H1 (cell line): Measurements from ENCODE around the gene NKIRAS2. TPM values are rescaled to one million over a fixed set of nuclear protein-coding genes. Genes with fewer than 3 reads are reported as not detected.

ENCODE experiments used
- CTCF ChIA-PET: fragments of 300-600 bp; sonication (Branson Sonifier 250); formaldehyde crosslinking; loops from one replicate; lab custom pipeline; 2021; ENCODE audit not compliant: partially characterized antibody; lab: Charles Lee
- POLR2A ChIA-PET: fragments of 300-600 bp; sonication (Branson Sonifier 250); formaldehyde crosslinking; loops from one replicate; lab custom pipeline; 2021; ENCODE audit warnings: inconsistent platforms; ENCODE audit not compliant: partially characterized antibody; lab: Charles Lee
- DNase-seq, 2 experiments: peaks; one replicate each; pipeline versions ENCODE4 v3.0.0 to v3.0.0-alpha.2; 2010 to 2022; ENCODE audit warnings: low spot score in 2 of 2, low read depth in 1 of 2, mixed read lengths in 1 of 2
- FAIRE-seq: peaks from 2 replicates; lab custom pipeline; 2011; peaks lifted over from hg19 to GRCh38; lab: Jason Lieb, UNC
- H2AFZ ChIP-seq: 2 replicates; pipeline ENCODE4 v1.8.1; 2012; ENCODE audit warnings: low read length, inconsistent platforms
- H2AK5ac ChIP-seq: 2 replicates; pipeline ENCODE4 v1.6.1; 2013; ENCODE audit warnings: low read depth, low read length
- H2BK120ac ChIP-seq: replicated peaks from 2 replicates; pipeline ENCODE3; 2013; ENCODE audit warnings: low read depth, low read length, inconsistent platforms
- H2BK12ac ChIP-seq: 2 replicates; pipeline ENCODE4 v1.6.1; 2013; ENCODE audit warnings: low read depth, low read length
- H2BK15ac ChIP-seq: 2 replicates; pipeline ENCODE4 v1.6.1; 2013; ENCODE audit warnings: low read length
- H2BK20ac ChIP-seq: 2 replicates; pipeline ENCODE4 v1.6.1; 2013; ENCODE audit warnings: low read length
- H2BK5ac ChIP-seq: 2 replicates; pipeline ENCODE4 v1.6.1; 2013; ENCODE audit warnings: low read depth, low read length
- H3K14ac ChIP-seq: 2 replicates; pipeline ENCODE4 v1.6.1; 2013; ENCODE audit warnings: inconsistent platforms; ENCODE audit not compliant: insufficient read length
- H3K18ac ChIP-seq: 2 replicates; pipeline ENCODE4 v1.6.1; 2013; ENCODE audit warnings: low read length; ENCODE audit errors: extremely low read depth
- H3K23ac ChIP-seq: 2 replicates; pipeline ENCODE4 v1.6.1; 2013; ENCODE audit warnings: inconsistent platforms; ENCODE audit not compliant: insufficient read length
- H3K23me2 ChIP-seq: 2 replicates; pipeline ENCODE4 v1.6.1; 2013; ENCODE audit warnings: low read depth, low read length
- H3K27ac ChIP-seq: 2 replicates; pipeline ENCODE4 v1.6.1; 2011; ENCODE audit warnings: low read depth, low read length, inconsistent platforms
- H3K27me3 ChIP-seq, 4 experiments: replicated peaks in 1 of 4; 1 replicate in 1 of 4; 2 replicates in 3 of 4; pipeline versions ENCODE4 v1.6.1 to v1.8.1; 2011 to 2013; ENCODE audit warnings: low read length in 3 of 4, mild to moderate bottlenecking in 3 of 4, inconsistent platforms in 2 of 4, mixed read lengths in 2 of 4, moderate library complexity in 1 of 4; ENCODE audit not compliant: control insufficient read depth in 3 of 4, insufficient read depth in 3 of 4; ENCODE audit errors: extremely low read depth in 1 of 4
- H3K36me3 ChIP-seq, 4 experiments: 2 replicates each; pipeline versions ENCODE4 v1.6.1 to v1.8.1; 2011 to 2013; ENCODE audit warnings: mild to moderate bottlenecking in 4 of 4, low read length in 3 of 4, moderate library complexity in 2 of 4, control low read depth in 1 of 4, inconsistent platforms in 1 of 4; ENCODE audit not compliant: insufficient read depth in 4 of 4, control insufficient read depth in 2 of 4
- H3K4ac ChIP-seq: replicated peaks from 2 replicates; pipeline ENCODE3; 2013; ENCODE audit warnings: low read length, low read depth, mixed read lengths, inconsistent platforms; ENCODE audit not compliant: insufficient read length
- H3K4me1 ChIP-seq, 4 experiments: replicated peaks in 1 of 4; 1 replicate in 1 of 4; 2 replicates in 3 of 4; pipeline versions ENCODE4 v1.6.1 to v1.8.1; 2011 to 2013; ENCODE audit warnings: low read length in 3 of 4, inconsistent platforms in 2 of 4, mixed read lengths in 1 of 4; ENCODE audit not compliant: insufficient read depth in 4 of 4, control insufficient read depth in 3 of 4
- H3K4me2 ChIP-seq, 2 experiments: 2 replicates each; pipeline versions ENCODE4 v1.6.1 to v1.8.1; 2011 to 2013; ENCODE audit warnings: low read depth in 2 of 2, low read length in 2 of 2, control low read depth in 1 of 2, inconsistent platforms in 1 of 2, mild to moderate bottlenecking in 1 of 2; ENCODE audit not compliant: insufficient read depth in 1 of 2
- H3K4me3 ChIP-seq, 4 experiments: fragments of 200-600, 300-600 bp in 1 of 4; sonication (generic), shearing (Covaris generic), sonication (Bioruptor Twin) in 1 of 4; 2 replicates each; pipeline versions ENCODE4 v1.5.1 to v1.8.1; 2011 to 2016; ENCODE audit warnings: low read length in 4 of 4, low read depth in 3 of 4, control low read depth in 2 of 4, inconsistent platforms in 2 of 4, mild to moderate bottlenecking in 2 of 4, mixed read lengths in 1 of 4, moderate library complexity in 1 of 4; ENCODE audit not compliant: insufficient read depth in 2 of 4; ENCODE audit errors: extremely low read depth in 1 of 4
- H3K56ac ChIP-seq: replicated peaks from 2 replicates; pipeline ENCODE3; 2013; ENCODE audit warnings: low read depth, mild to moderate bottlenecking, mixed read lengths, low read length, inconsistent platforms; ENCODE audit not compliant: insufficient read length
- H3K79me1 ChIP-seq: 2 replicates; pipeline ENCODE4 v1.6.1; 2013; ENCODE audit warnings: low read depth, low read length, control low read depth
- H3K79me2 ChIP-seq, 2 experiments: 2 replicates each; pipeline versions ENCODE4 v1.6.1 to v1.8.1; 2012 to 2013; ENCODE audit warnings: low read length in 2 of 2, mild to moderate bottlenecking in 2 of 2, inconsistent platforms in 1 of 2; ENCODE audit not compliant: insufficient read depth in 2 of 2, control insufficient read depth in 1 of 2
- H3K9ac ChIP-seq, 4 experiments: replicated peaks in 1 of 4; 1 replicate in 1 of 4; 2 replicates in 3 of 4; pipeline versions ENCODE4 v1.6.1 to v1.8.1; 2011 to 2013; ENCODE audit warnings: low read depth in 3 of 4, low read length in 3 of 4, control low read depth in 2 of 4, mild to moderate bottlenecking in 2 of 4, moderate library complexity in 2 of 4, inconsistent platforms in 1 of 4; ENCODE audit errors: extremely low read depth in 1 of 4
- H3K9me3 ChIP-seq, 2 experiments: 2 replicates each; pipeline versions ENCODE4 v1.6.1 to v1.8.1; 2012 to 2013; ENCODE audit warnings: mild to moderate bottlenecking in 2 of 2, moderate library complexity in 2 of 2, control low read depth in 1 of 2, inconsistent platforms in 1 of 2, low read depth in 1 of 2, low read length in 1 of 2, mixed read lengths in 1 of 2; ENCODE audit not compliant: insufficient read depth in 2 of 2
- H4K20me1 ChIP-seq, 2 experiments: replicated peaks in 1 of 2; 2 replicates each; pipeline versions ENCODE3 to v1.8.1; 2011 to 2013; ENCODE audit warnings: inconsistent platforms in 2 of 2, low read length in 2 of 2, mild to moderate bottlenecking in 1 of 2; ENCODE audit not compliant: insufficient read depth in 2 of 2, control insufficient read depth in 1 of 2
- H4K5ac ChIP-seq: 2 replicates; pipeline ENCODE4 v1.6.1; 2013; ENCODE audit warnings: low read length, low read depth, mixed read lengths, inconsistent platforms; ENCODE audit not compliant: insufficient read length
- H4K8ac ChIP-seq: 2 replicates; pipeline ENCODE4 v1.8.0; 2013; ENCODE audit warnings: mild to moderate bottlenecking, moderate library complexity, low read length, inconsistent platforms; ENCODE audit not compliant: insufficient read depth; ENCODE audit errors: extremely low read depth
- H4K91ac ChIP-seq: replicated peaks from 2 replicates; pipeline ENCODE3; 2013; ENCODE audit warnings: low read length, mixed read lengths, inconsistent platforms; ENCODE audit not compliant: insufficient read length
- CBX8 ChIP-seq: fragments of 300-800, 300-1000 bp; sonication (generic); IDR thresholded peaks from 2 replicates; pipeline ENCODE4 v1.7.1; 2016; ENCODE audit warnings: low read depth, low read length, borderline replicate concordance
- CTBP2 ChIP-seq: IDR thresholded peaks from 2 replicates; pipeline ENCODE4 v1.7.0; 2011; ENCODE audit warnings: borderline replicate concordance, mild to moderate bottlenecking, moderate library complexity, mixed read lengths, low read length; ENCODE audit not compliant: insufficient read depth, insufficient read length
- EZH2 ChIP-seq: fragments of 200-600 bp; sonication (generic); IDR thresholded peaks from 2 replicates; pipeline ENCODE4 v1.7.1; 2012; ENCODE audit warnings: low read depth, mild to moderate bottlenecking, moderate library complexity, low read length, inconsistent platforms; ENCODE audit not compliant: severe bottlenecking
- GABPA ChIP-seq: IDR thresholded peaks from 2 replicates; pipeline ENCODE4 v1.6.1; 2011; ENCODE audit warnings: mild to moderate bottlenecking, low read length, moderate library complexity, borderline replicate concordance; ENCODE audit not compliant: insufficient read depth
- JUND ChIP-seq: IDR thresholded peaks from 2 replicates; pipeline ENCODE4 v1.6.1; 2011; ENCODE audit warnings: mild to moderate bottlenecking, improper control_type of control experiment, low read length
- KDM5A ChIP-seq: fragments of 200-600 bp; IDR thresholded peaks from 2 replicates; pipeline ENCODE4 v1.7.1; 2012; ENCODE audit warnings: mild to moderate bottlenecking, low read length, inconsistent platforms, mixed read lengths
- POLR2A ChIP-seq, 2 experiments: IDR thresholded peaks; 1 replicate in 1 of 2; 2 replicates in 1 of 2; pipeline ENCODE4 v1.6.1; 2011; ENCODE audit warnings: low read depth in 2 of 2, low read length in 2 of 2, mild to moderate bottlenecking in 2 of 2; ENCODE audit errors: control extremely low read depth in 1 of 2
- RBBP5 ChIP-seq: IDR thresholded peaks from 2 replicates; pipeline ENCODE4 v1.7.1; 2012; ENCODE audit warnings: low read depth, mild to moderate bottlenecking, inconsistent platforms, low read length, moderate library complexity, borderline replicate concordance
- RFX5 ChIP-seq: IDR thresholded peaks from 2 replicates; pipeline ENCODE4 v1.6.1; 2011; ENCODE audit warnings: low read depth, low read length, improper control_type of control experiment, borderline replicate concordance
- WGBS, 2 experiments: shearing (Covaris generic) in 1 of 2; methylation state at CpG; one replicate each; pipeline versions ENCODE4 v1.1.6 to v1.1.7; 2013 to 2015; ENCODE audit warnings: low lambda C conversion rate in 2 of 2, mixed read lengths in 2 of 2, inconsistent platforms in 1 of 2, low coverage in 1 of 2, missing lambda C conversion rate in 1 of 2; ENCODE audit not compliant: insufficient replicate concordance in 2 of 2, insufficient coverage in 1 of 2, insufficient read length in 1 of 2; ENCODE audit errors: extremely low coverage in 1 of 2, missing lambda C conversion rate in 1 of 2; 5-methylcytosine and 5-hydroxymethylcytosine counted together
- polyA plus RNA-seq, 7 experiments: library from polyadenylated mRNA; depleted of rRNA in 3 of 7; stranded (reverse) in 5 of 7; unstranded in 2 of 7; fragments of >200 nt in 5 of 7; fragments of 200-250 nt in 2 of 7; gene quantifications; 1 replicate in 5 of 7; 2 replicates in 1 of 7; 4 replicates in 1 of 7; pipeline versions ENCODE4 v1.2.1 to v1.2.3, GENCODE V29; 2011 to 2013; ENCODE audit warnings: missing spikeins in 2 of 7, mixed read lengths in 2 of 7
- total RNA-seq: library from RNA; stranded (reverse); fragmentation: NEBNext Ultra II Directional; extraction: Animal tissue kit (Norgen Biotek cat#: 25700); gene quantifications from 2 replicates; pipeline ENCODE4 v1.2.1, GENCODE V29; 2021

Gene NKIRAS2
- total and polyA plus RNA-seq, 2 of the 8 experiments (the other 6 are each of a cell fraction or from before 2014, with no cell fraction given), result 34.5 to 51.1 TPM

GRCh38 chr17:41989702-41990419 lies 30.0 kb upstream of the NKIRAS2 start:
- TF ChIP-seq CTBP2 (no peak), RFX5 (no peak), GABPA (no peak), EZH2 (no peak), JUND (no peak), RBBP5 (no peak), POLR2A (IDR thresholded peaks at IDR 0.05; ENCODE audit: control extremely low read depth in 1 of 2, low read depth in 2 of 2, low read length in 2 of 2) (no peak), CBX8 (no peak), KDM5A (no peak)
- FAIRE-seq (no peak), DNase-seq (no peak)
- Histone ChIP-seq H2BK12ac (no peak overlapping the region), H4K91ac (no peak overlapping the region), H3K4ac (no peak overlapping the region), H4K8ac (no peak overlapping the region), H3K23ac (no peak overlapping the region), H3K36me3 (peaks cover 36 to 86% (median 72%) of the 10 kb centered on the region in 4 experiments), H3K18ac (no peak overlapping the region), H3K4me3 (no peak overlapping the region), H3K23me2 (no peaks in the 10 kb centered on the region; the same call in 1 of the 2 replicates), H2BK15ac (no peak overlapping the region), H3K27ac (no peak overlapping the region), H2BK120ac (no peak overlapping the region), H3K79me2 (no peaks in the 10 kb centered on the region), H3K27me3 (no peaks in the 10 kb centered on the region; a peak in 1 of 7 replicates), H3K56ac (no peak overlapping the region), H4K20me1 (peaks cover 4 to 7% of the 10 kb centered on the region in 2 experiments), H3K14ac (no peak overlapping the region), H2BK5ac (no peak overlapping the region), H3K4me2 (no peak overlapping the region), H3K9me3 (no peaks in the 10 kb centered on the region), H2BK20ac (no peak overlapping the region), H3K9ac (no peak overlapping the region), H3K4me1 (no peaks in the 10 kb centered on the region), H2AK5ac (no peak overlapping the region), H2AFZ (no peak overlapping the region), H3K79me1 (no peaks in the 10 kb centered on the region), H4K5ac (no peak overlapping the region)
- whole genome bisulfite sequencing, 2 experiments, result 85% methylated on average over 5 of the region's 5 CpGs; no CpG with 5 or more reads in 1 of the 2 experiments
- CTCF ChIA-PET, result interaction anchor here (0.7 to 2.5 kb wide), 5 partner anchors 9 to 95 kb away, joined by 3 to 7 read pairs (median 4); no protein-coding TSS in a partner anchor
- POLR2A ChIA-PET, result interaction anchor here (0.6 to 1.9 kb wide), 6 partner anchors 9 to 27 kb away, joined by 3 to 7 read pairs (median 4); partner anchors contain the start of genes CNP and DNAJC7
